ENCODE data around the gene CTBP2. TPM values are rescaled to one million over a fixed set of nuclear protein-coding genes. Genes with fewer than 3 reads are reported as not detected.

The CTBP2 gene
- total RNA-seq, 1 donor = 74.3 TPM

DNA sequence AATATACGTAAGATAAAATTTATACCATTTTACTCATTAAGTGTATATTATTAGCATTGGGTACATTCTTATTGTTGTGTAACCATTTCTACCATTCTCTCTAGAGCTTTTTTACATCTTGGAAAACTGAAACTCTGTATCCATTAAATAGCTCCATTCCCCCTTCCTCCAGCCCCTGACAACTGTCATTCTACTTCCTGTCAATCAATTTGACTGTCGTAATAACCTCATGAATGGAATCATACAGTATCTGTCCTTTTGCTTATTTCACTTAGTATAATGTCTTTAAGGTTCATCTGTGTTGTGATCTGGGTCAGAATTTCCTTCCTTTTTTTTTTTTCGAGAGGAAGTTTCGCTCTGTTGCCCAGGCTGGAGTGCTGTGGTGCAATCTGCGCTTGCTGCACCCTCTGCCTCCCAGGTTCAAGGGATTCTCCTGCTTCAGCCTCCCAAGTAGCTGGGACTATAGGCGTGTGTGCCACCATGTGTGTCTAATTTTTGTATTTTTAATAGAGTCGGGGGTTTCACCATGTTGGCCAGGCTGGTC is 202.9 kb downstream of the CTBP2 start:
- no peak for DNase-seq (ENCODE audit: low read depth)
- TF ChIP-seq, protein P1, sequence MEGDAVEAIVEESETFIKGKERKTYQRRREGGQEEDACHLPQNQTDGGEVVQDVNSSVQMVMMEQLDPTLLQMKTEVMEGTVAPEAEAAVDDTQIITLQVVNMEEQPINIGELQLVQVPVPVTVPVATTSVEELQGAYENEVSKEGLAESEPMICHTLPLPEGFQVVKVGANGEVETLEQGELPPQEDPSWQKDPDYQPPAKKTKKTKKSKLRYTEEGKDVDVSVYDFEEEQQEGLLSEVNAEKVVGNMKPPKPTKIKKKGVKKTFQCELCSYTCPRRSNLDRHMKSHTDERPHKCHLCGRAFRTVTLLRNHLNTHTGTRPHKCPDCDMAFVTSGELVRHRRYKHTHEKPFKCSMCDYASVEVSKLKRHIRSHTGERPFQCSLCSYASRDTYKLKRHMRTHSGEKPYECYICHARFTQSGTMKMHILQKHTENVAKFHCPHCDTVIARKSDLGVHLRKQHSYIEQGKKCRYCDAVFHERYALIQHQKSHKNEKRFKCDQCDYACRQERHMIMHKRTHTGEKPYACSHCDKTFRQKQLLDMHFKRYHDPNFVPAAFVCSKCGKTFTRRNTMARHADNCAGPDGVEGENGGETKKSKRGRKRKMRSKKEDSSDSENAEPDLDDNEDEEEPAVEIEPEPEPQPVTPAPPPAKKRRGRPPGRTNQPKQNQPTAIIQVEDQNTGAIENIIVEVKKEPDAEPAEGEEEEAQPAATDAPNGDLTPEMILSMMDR (IDR thresholded peaks at IDR 0.05; ENCODE audit: insufficient read depth, low read depth, low read length) = no peak
- H3K4me3 ChIP-seq (ENCODE audit: low read depth, low read length) = no peak overlapping the region

DNA sequence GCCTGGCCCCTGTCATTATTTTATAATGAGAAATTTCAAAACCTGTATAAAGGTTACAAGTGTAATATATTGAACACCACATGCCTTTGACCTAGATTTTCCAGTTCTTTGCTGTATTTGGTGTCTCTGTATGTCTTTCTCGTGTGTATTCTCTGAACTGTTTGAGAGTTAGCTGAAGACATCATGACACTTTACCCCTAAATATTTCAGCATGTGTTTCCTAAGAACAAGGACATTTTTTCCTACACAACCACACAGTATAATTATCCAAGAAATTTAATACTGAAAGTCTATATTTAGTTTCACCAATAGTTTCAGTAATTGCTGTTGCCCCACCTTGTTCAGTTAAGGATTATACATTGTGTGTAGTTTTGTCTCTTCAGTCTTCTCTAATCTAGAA is 203.6 kb downstream of the CTBP2 start:
- H3K4me3 ChIP-seq (ENCODE audit: low read depth, low read length) = no peak overlapping the region
- TF ChIP-seq, protein P1 (IDR thresholded peaks at IDR 0.05; ENCODE audit: insufficient read depth, low read depth, low read length) = no peak
- DNase-seq (ENCODE audit: low read depth) = no peak

DNA sequence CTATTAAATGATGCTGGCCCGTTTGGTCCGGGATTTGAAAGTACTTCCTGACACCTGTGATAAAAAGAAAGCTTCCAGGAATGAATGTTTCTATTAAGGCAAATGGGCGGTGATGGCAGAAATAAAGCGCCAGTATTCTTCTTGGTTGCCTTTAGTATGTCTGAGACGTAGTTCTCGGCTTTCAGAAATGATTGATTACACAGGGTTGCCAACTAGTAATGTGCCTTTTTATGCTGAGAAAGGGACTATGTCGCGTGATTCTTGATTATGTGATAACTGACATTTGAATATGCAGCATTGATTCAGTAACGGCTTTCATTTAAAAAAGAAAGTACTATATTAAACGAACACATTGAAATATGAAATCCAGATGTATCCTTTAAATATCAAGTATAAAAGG is 204.5 kb downstream of the CTBP2 start:
- DNase-seq (ENCODE audit: low read depth) = no peak
- TF ChIP-seq, protein P1 (IDR thresholded peaks at IDR 0.05; ENCODE audit: insufficient read depth, low read depth, low read length) = no peak
- H3K4me3 ChIP-seq (ENCODE audit: low read depth, low read length) = no peak overlapping the region

DNA sequence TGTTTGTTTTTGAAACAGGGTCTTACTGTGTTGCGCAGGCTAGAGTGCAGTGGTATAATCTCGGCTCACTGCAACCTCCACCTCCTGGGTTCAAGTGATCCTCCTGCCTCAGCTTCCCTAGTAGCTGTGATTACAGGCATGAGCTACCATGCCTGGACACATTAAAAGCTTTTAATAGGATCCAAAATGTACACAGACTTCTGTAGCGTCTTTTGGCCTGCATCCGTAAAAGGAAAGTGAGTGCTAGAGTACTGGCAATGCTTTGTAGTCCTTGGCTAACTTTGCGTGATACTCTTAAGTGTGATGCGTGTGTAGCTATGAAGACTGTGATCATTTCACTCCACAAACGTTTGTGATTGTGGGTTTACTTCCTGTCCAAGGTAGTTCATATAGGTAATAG is 205.1 kb downstream of the CTBP2 start:
- H3K4me3 ChIP-seq (ENCODE audit: low read depth, low read length) = no peak overlapping the region
- TF ChIP-seq, protein P1 (IDR thresholded peaks at IDR 0.05; ENCODE audit: insufficient read depth, low read depth, low read length) = no peak
- no peak for DNase-seq (ENCODE audit: low read depth)

DNA sequence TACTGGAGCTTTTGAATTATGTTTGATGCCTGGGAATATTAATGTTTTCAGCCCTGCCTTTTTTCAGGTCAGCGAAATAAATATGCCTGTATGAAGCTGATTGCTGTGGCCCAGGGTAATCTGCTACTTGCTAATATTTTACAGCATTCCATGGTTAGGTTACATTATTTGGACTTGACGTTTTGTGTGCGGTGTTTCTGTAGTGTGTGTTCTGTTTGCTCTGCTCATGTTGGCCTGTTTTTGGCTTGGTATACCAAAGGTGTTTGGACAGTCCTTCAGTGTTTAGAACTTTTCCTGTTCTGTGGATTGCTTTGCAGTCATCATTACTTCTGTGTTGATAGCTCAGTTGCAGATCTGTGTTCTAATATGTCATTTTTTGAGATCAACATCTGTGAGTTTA is 206.9 kb downstream of the CTBP2 start:
- TF ChIP-seq, protein P1 (IDR thresholded peaks at IDR 0.05; ENCODE audit: insufficient read depth, low read depth, low read length) = no peak
- H3K4me3 ChIP-seq (ENCODE audit: low read depth, low read length) = no peak overlapping the region
- DNase-seq (ENCODE audit: low read depth) = no peak

DNA sequence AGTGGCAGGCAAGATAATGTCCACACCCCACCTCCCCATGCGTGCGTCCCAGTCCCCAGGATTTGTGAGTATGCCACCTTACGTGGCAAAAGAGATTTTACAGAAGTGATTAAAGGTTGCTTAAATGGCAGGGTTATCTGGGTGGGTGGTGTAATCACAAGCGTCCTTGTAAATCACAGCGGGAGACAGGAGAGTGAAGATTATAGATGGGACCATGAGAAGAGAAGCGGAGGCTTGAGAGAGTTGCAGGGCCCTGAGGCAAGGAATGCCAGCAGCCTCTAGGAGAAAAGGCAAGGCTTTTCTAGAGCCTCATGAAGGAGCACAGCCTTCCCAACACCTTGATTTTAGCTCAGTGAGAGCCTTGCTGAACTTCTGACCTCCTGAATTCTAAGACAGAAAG is 208.2 kb downstream of the CTBP2 start:
- H3K4me3 ChIP-seq (ENCODE audit: low read depth, low read length) = no peak overlapping the region
- TF ChIP-seq, protein P1 (IDR thresholded peaks at IDR 0.05; ENCODE audit: insufficient read depth, low read depth, low read length) = no peak
- DNase-seq (ENCODE audit: low read depth) = no peak

DNA sequence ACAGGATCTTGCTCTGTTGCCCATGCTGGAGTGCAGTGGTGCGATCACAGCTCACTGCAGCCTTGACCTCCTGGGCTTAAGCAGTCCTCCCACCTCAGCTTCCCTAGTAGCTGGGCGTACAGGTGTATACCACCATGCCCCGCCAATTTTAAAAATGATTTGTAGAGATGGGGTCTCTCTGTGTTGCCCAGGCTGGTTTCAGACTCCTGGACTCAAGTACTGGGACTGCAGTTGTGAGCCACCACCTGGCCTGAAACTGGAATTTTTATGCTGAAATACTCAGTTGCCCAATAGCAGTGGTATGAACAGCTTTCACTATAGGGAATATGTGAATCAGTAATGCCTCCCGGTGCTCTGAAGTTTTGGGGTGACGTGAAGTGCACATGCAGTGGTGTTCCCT is 210.8 kb downstream of the CTBP2 start:
- H3K4me3 ChIP-seq (ENCODE audit: low read depth, low read length) = no peak overlapping the region
- peak; percentile 61 for DNase-seq (ENCODE audit: low read depth)
- TF ChIP-seq, protein P1 (IDR thresholded peaks at IDR 0.05; ENCODE audit: insufficient read depth, low read depth, low read length) = peak; percentile 15
